Stimulated activated CD8-positive, alpha-beta memory T cell treated with anti-CD3 and anti-CD28 coated beads, Interleukin-7, amount 100 ng/mL, for 1 hour (primary cell): ENCODE data around the gene EPN2.

Experiments
- DNase-seq, 2 donors: peaks; one replicate each; pipeline ENCODE4 v3.0.0-alpha.2; 2020; ENCODE audit warnings: low read depth in 2 of 2

The EPN2 gene

DNA sequence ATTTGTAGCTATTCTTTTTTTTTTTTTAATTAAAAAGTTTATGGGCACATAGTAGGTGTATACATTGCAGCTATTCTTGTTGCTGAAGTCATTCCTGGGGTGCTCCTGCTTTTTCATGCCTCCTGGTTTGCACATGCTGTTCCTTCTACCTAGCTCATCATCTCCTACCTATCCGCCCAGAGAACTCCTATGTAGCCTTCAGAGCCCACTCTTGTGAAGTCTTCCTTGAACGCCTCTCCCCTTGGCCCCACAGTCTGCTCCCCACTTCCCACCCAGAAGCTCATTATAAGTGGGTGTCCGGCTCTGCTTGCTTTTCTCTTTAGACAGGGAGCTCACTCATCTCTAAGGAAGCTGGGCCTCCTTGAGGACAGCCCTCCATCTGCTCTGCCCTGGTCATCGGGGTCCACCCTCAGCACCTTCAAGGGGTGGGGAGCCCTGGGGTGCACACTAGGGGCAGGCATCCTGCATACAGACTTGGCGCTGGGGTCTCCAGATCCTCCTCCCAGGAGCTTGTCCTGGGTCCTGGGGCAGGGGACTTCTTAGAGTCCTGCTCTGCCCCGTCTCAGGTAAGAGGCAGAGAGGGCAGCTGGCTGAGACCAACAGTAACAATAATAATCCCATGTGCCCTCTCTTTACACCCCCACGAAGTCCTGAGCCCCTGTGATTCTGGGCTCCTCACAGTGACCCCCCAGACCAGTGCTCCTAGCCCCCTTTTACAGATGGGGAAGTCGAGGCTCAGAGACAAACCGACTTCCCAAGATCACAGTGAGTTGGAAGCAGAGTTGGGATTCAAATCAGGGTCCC, 128.9 kb downstream of the EPN2 start:
- DNase-seq, result no peak

DNA sequence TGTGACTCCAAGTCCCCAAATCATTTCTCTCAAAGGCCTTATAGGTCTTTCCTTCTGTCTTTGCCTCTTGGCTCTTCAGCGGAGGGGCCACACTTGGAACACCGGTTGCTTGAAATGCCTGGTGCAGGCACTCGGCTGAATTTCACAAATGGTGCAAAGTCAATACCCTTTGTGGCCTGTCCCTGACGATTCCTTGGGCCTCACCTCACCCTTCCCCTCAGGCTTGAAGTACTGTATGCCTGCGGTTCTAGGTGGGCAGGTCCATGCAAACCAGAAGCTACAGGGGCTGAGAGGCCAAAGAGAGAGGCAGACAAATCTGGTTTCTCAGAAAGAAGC, 129.4 kb downstream of the EPN2 start:
- no peak for DNase-seq

DNA sequence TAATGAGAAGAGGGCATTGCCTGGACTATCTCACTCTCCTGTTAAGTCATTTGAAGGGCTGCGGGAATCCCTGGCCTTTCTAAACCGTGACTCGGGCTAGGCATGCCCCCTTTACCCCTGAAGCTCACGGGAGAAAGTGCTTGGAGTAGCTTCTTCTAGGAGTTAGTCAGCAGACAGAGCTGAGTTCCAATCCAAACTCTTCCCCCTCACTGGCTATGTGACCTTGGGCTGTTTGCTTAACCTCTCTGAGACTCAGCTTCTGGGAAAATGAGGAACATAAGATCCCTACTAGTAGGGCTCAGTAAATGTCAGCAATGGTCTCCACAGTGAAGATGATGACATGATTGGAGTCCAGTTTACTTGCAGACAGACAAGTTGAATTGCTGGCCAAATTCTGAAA, 131.1 kb downstream of the EPN2 start:
- no peak for DNase-seq

DNA sequence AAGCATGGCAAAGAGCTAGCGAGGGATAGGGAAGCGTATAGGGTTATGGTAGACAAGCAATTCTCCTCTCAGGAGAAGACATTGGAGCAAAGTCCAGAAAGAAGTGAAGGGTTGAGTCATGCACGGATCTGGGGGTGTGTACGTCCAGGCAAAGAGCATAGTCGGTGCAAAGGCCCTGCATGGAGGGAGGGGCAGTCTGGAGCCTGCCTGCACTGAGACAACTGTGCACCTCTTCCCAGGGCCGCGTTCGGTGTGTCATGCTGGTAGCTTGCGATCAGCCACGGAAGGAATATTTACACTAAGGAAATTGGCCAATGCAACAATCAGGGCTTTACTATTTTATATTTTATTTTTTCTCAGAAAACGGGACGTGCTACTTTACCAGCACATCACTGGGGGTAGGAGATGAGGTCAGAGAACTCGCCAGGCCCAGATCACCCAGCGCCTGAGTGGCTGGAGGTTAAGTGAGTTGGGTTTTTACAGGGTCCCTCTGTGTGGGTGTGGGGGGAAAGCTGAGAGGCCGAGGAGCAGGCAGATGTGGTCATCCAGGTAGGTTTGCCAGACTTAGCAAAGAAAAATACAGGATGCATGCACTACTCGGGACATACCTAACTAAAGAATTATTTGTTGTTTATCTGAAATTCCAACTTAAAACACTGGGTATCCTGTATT, 132.1 kb downstream of the EPN2 start:
- no peak for DNase-seq

DNA sequence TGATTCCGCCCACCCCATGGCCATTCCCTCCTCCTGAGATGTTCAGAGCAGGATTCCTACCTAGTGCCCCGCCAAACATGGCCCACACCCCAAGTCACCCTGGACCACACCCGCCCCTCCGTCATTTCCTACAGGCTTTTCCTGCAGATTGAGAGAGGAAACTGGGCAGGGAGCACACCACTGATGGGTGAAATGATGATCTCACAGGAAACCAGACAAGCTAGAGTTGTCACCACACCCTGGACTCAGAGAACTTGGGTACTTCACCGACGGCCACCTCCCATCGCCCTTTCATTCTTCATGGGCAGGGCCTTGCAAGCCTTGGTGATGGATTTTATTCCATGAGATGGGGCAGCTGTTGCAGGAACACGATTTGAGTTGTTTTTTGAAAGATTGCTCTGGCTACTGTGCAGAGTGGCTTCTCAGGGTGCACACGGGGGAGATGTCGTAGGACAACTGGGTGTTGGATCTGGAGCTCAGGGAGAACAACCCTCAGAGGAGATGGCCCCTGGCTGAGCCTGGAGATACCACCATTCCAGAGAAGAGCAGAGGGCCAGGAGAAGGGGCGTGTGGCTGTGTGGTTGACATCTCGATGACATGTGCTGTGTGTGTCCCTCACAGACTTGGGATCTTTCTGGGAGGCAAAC, 132.8 kb downstream of the EPN2 start:
- no peak for DNase-seq

DNA sequence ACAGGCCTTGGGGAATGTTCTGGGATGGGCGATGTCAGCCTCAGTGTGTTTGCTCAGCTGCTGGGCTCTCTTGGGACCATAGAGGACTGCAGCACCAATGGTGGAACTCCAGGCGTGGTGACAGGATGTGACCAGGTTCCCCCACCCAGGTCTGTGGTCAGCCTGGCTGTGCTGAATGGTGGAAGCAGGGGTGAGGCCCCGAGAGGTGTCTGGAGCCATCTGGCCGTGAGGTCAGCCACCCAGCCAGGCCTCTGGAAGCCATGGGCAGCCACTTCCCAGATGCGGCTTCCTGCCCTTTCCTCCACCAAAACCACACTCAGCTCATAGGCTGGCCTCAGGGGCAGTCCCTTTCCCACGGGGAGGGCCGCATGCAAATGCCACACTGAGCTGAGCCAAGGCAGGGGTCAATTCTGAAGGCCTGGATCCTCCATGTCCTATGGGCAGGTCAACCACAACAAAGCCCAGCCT, 133.4 kb downstream of the EPN2 start:
- DNase-seq, result peak in 1 of 2 donors; percentile 9

DNA sequence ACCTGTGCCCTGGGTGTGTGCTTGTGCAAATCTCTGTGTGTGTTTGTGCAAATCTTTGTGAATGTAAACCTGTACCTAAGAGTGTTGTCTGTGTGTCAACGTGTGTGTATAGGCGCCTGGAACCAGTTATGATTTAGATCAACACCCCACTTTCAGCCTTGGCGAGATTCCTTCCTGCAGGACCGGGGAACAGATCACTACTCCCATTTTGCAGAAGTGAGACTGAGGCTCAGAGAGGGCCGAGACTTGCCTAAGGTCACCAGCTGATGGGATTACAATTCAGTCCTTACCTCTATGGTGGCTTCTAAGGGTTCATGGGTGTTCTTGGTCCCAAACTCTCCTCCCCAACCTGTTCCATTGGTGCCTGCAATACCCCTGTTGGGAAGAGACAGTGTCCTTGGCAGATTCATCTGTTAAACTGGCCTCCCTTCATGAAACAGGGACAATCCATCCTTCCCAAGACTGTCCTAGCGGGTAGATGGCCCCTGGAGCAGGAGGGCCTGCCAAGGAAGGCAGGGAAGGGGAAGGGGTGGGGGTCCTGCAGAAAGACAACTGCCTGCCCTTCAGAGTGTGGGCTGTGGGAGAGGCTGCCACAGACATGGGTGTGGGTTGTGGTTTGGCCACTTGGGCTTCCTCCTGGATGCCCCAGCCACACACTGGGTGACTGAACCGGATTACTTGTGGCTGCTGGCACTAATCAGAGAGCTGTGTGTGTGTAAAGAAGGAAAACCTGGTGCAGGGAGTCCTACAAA, 134.3 kb downstream of the EPN2 start:
- no peak for DNase-seq

DNA sequence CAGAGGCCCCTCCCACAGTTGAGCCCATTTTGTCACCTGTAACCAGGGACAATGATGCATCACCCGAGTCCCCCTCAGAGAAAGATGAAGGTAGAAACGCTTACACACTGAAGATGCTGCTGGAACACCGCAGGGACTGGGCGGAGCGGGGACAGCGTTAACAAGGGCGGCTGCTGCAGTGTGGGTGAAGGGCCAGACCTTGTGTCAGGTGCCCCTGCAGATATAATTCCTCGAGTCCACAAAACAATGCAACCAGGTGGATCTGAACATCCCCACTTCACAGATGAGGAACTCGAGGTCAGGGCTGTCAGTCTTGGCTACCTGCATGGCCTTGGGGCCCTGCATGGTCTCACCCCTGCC, 134.8 kb downstream of the EPN2 start:
- no peak for DNase-seq

DNA sequence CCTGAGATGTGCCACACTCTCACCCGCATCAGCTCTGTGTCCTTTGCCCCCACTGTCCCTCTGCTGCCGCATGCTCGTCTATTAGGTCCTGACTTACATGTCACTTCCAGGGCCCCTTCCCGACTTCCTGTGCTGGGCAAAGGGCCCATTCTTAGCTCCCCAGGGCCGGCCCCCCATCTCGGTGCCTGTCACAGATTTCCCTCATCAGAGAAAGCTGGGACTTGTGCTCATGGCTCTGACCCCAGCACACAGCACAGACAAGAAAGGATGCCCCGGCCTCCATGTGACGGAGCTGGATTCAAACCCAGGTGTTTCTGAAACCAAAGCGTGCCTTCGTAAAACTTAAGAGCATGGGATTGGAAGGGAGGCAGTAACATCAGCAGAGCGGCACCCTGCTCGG, 135.3 kb downstream of the EPN2 start:
- DNase-seq, result no peak

DNA sequence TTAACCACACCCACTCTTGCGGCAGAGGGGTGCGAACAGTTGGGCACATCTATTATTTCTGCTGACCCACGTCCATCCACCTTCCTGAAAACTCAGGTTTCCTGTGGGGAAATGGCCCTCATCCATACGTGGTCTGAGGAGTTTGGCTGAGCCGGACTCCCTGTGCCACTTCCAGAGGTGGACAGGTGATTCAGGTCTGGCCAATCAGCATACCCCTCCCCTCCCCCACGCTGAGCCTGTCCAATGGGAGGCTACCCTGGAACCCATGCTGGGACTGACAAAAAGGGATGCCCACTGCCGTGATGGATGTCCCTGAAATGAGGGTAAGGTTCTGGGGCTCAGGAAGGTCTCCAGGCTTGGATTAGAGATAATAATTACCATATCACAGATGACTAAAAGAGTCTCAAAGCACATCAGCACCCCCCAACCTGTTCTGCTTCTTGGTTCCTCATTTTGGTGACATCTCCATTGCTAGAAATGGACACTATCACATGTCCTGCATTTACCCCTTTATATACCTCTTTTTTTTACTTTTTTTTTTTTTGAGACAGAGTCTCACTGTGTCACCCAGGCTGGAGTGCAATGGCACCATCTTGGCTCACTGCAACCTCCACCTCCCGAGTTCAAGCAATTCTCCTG, 135.8 kb downstream of the EPN2 start:
- DNase-seq, result no peak

DNA sequence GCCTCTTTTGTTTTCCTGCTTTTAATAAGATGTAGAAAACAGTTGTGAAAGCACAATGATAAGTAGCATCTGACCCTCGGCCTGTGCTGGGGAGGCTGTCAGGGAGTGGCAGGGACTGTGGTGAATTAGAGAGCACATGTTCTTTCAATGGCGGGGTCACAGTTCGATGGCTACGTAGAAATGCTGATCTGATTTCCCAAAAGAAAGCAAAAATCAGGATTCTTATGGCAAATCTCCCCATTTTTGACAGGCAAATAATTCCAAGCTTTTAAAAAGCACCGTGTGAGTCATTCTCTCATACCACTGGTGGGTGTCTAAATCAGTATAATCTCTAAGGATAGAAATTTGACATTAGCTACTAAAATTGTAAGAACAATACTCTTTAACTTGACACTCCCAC, 137.0 kb downstream of the EPN2 start:
- DNase-seq, result no peak

DNA sequence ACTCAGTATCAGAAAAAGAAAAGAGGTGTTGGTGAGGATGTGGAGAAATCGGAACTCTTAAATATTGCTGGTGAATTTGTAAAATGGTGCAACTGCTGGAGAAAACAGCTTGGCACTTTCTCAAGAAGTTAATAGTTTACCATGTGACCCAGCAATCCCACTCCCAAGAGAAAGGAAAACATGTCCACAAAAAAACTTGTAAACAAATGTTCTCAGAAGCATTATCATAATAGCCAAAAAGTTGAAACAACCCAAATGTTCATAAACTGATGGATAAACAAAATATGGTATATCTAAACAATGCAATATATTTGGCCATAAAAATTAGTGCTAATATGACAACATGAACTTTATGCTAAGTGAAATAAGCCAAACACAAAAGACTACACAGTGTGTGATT, 138.6 kb downstream of the EPN2 start:
- no peak for DNase-seq

DNA sequence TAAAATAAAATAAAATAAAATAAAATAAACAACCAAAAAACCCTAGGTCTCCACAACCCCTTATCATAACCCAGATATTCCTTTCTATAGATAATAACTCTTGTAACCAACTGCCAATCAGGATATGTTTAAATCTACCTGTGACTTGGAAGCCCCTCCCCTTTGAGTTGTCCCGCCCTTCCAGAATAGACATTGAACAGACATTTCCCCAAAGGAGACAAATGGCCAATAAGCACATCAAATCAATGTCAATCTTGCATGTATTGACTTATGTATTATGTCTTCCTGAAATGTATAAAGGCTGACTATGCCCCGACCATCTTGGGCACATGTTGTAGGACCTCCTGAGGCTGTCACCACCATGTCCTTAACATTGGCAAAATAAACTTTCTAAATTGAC, 139.6 kb downstream of the EPN2 start:
- DNase-seq, result no peak

DNA sequence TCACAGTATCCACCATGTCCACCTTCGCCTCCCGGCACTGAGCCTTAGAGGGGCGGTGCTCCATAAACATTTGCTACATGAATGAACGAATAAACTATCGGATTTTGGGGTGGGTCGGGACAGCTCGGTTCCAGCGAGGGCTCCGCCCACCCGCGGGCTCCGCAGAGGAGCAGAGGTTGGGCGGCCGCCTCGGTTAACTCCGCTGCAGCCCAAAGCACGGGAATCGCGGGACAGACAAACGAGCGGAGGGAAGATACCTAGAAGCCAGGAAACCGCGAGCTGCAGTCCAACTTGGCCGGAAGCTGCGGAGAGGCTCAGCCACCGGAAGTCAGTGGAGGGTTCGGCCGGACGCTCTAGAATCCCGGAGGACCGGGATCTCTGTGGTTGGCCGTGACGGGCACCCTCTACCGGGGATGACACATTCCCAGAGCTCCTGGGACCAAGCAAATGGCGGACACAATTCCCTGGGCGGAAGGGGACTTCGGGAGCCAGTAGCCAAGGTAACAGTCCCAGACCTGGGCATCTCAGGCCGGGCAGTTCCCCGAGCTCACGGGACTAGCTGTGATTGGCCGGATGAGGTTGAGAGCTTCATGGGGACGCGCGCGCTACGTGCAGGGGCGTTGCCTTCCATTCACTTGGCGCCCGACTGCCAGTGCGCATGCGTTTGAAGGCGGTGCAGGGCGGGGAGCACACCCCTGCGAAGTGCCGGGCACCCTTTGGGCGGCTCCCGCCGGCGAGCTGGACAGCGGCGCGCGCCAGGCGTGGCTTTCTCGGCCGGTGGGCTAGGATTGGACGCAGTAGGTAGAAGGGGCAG, 140.6 kb downstream of the EPN2 start:
- DNase-seq, result peak; percentile 81 to 88

DNA sequence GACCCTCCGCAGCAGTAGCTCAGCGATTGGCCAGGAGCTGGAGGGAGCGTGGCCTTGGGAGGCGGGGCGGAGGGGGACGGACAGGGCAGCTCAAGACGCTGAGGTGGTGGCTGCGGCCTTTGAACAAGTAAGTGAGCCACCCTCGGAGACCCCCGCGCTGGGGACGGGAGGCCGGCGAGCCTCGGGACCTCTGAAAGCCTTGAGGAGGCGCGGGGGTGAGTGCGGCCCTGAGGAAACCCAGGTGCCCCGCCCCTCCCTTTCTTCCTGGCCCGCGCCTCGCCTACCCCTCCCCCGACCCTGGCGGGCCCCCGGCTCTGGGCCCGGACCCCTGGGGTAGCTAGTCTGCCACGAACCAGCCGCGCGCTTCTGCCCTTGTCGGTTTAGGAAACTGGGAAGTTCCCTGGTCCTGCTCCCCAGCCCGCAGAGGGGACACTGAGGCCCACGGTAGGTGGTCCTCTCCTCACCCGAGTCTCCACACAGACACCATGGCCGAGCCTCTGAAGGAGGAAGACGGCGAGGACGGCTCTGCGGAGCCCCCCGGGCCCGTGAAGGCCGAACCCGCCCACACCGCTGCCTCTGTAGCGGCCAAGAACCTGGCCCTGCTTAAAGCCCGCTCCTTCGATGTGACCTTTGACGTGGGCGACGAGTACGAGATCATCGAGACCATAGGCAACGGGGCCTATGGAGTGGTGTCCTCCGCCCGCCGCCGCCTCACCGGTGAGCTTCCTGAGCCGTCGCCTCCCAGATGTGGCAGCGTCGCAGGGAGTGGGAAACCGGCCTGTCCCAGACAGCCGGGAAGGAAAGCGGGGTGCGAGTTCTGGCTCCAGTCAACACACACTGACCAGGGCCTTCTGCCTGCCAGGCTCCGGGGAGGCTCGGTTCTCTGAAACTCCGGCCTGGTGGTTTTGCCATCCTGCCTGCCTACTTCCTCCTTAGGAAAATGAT, 141.5 kb downstream of the EPN2 start, which contains the start of gene MAPK7:
Gene MAPK7 (plus strand): TSS at position 83 of the 945 bp plus-strand sequence. CDS start 403 bp downstream, at position 486.
- no peak for DNase-seq

DNA sequence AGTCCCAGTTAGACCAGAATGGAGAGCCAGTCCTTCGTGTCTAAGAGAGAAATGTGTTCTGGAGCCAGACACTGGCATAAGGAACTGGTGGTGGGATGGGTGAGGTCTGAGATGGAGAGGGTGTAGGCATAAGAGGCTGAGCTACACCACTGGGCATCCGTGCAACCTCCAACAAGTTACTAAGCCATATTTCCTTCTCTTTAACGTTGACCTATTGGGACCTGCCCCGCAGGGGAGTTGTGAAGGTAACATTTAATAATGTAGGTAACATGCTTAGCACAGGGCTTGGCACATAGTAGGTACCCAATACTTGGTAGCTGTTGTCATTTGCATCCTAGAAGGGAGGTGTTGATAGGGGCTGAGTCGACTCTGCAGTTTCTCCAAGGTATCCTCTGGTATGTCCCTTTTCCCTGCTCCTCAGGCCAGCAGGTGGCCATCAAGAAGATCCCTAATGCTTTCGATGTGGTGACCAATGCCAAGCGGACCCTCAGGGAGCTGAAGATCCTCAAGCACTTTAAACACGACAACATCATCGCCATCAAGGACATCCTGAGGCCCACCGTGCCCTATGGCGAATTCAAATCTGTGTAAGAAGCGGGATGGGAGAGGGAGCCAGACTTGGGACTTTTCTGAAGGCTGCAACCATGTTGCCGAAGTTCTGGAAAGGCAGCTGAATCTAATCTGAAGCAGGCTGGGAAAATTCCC, 142.3 kb downstream of the EPN2 start:
- no peak for DNase-seq

DNA sequence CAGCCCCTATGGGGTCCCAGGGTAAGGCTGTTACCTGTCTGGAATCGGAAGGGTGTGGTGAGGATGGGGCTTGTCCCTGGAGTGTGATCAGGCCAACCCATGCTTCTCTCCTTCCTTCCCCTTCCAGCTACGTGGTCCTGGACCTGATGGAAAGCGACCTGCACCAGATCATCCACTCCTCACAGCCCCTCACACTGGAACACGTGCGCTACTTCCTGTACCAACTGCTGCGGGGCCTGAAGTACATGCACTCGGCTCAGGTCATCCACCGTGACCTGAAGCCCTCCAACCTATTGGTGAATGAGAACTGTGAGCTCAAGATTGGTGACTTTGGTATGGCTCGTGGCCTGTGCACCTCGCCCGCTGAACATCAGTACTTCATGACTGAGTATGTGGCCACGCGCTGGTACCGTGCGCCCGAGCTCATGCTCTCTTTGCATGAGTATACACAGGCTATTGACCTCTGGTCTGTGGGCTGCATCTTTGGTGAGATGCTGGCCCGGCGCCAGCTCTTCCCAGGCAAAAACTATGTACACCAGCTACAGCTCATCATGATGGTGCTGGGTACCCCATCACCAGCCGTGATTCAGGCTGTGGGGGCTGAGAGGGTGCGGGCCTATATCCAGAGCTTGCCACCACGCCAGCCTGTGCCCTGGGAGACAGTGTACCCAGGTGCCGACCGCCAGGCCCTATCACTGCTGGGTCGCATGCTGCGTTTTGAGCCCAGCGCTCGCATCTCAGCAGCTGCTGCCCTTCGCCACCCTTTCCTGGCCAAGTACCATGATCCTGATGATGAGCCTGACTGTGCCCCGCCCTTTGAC, 143.5 kb downstream of the EPN2 start:
- DNase-seq, result no peak

DNA sequence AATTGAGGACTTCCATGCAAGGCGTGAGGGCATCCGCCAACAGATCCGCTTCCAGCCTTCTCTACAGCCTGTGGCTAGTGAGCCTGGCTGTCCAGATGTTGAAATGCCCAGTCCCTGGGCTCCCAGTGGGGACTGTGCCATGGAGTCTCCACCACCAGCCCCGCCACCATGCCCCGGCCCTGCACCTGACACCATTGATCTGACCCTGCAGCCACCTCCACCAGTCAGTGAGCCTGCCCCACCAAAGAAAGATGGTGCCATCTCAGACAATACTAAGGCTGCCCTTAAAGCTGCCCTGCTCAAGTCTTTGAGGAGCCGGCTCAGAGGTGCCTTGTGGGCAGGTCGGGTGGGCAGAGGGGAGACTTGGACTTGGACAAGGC, 144.2 kb downstream of the EPN2 start:
- DNase-seq, result no peak
